OCI-LY3 (cell line): ENCODE data around the gene TPRA1.
"Not testable (repeated sequence)": the region's sequence is repeated elsewhere in the genome, so short reads cannot be mapped to it uniquely, and the experiment has no call there.

Experiments
- H2AFZ ChIP-seq: fragments of 200-600, 300-600 bp; shearing (Covaris generic); 2 replicates; pipeline ENCODE4 v1.6.0; 2014; ENCODE audit warnings: antibody characterized with exemption, low read depth, low read length
- H3K27ac ChIP-seq: fragments of 200-600, 300-600 bp; sonication (generic); 2 replicates; pipeline ENCODE4 v1.5.1; 2014; ENCODE audit warnings: mild to moderate bottlenecking, low read length, moderate library complexity, mixed read lengths
- H3K27me3 ChIP-seq: fragments of 200-600, 300-600 bp; sonication (generic); 2 replicates; pipeline ENCODE4 v1.6.1; 2014; ENCODE audit warnings: low read depth, low read length, mixed read lengths
- H3K36me3 ChIP-seq: fragments of 200-600, 300-600 bp; sonication (generic); replicated peaks from 2 replicates; pipeline ENCODE3; 2014; ENCODE audit warnings: low read depth, low read length, mixed read lengths
- H3K4me1 ChIP-seq: fragments of 300-600, 200-600 bp; sonication (generic); 2 replicates; pipeline ENCODE4 v1.6.1; 2014; ENCODE audit warnings: low read length, mixed read lengths
- H3K4me2 ChIP-seq: fragments of 200-600, 300-600 bp; sonication (generic); 2 replicates; pipeline ENCODE4 v1.6.1; 2014; ENCODE audit warnings: low read length, mixed read lengths
- H3K4me3 ChIP-seq: fragments of 300-600, 200-600 bp; sonication (generic); 2 replicates; pipeline ENCODE4 v1.5.1; 2014; ENCODE audit warnings: antibody characterized with exemption, mild to moderate bottlenecking, low read length, moderate library complexity
- H3K79me2 ChIP-seq: fragments of 300-600, 200-600 bp; shearing (Covaris generic); 2 replicates; pipeline ENCODE4 v1.6.1; 2014; ENCODE audit warnings: mild to moderate bottlenecking, low read length, mixed read lengths
- H3K9ac ChIP-seq: fragments of 300-600, 200-600 bp; shearing (Covaris generic); 2 replicates; pipeline ENCODE4 v1.6.0; 2014; ENCODE audit warnings: mild to moderate bottlenecking, low read length, moderate library complexity
- H3K9me3 ChIP-seq: fragments of 200-600, 300-600 bp; shearing (Covaris generic); 2 replicates; pipeline ENCODE4 v1.6.1; 2014; ENCODE audit warnings: low read length, mixed read lengths; ENCODE audit not compliant: insufficient read depth
- H4K20me1 ChIP-seq: fragments of 200-600, 300-600 bp; sonication (generic); 2 replicates; pipeline ENCODE4 v1.6.1; 2016; ENCODE audit warnings: low read length, mixed read lengths; ENCODE audit not compliant: insufficient read depth
- EZH2phosphoT487 ChIP-seq: fragments of 200-600 bp; shearing (Covaris generic); IDR thresholded peaks from 2 replicates; pipeline ENCODE4 v1.6.1; 2018; ENCODE audit warnings: antibody characterized with exemption, mixed run types, low read depth
- TF ChIP-seq, protein P1 (sequence below): fragments of 200-600, 300-600 bp; sonication (generic); IDR thresholded peaks from 2 replicates; pipeline ENCODE4 v1.5.1; 2014; ENCODE audit warnings: antibody characterized with exemption, low read length, low read depth

The TPRA1 gene

GRCh38 chr3:127532561-127533203 lies 57.9 kb downstream of the TPRA1 start:
- Histone ChIP-seq H3K79me2 (no peaks in the 10 kb centered on the region), H3K9me3 (no peaks in the 10 kb centered on the region), H3K27me3 (peaks cover 3% of the 10 kb centered on the region), H3K4me3 (no peak overlapping the region), H4K20me1 (no peaks in the 10 kb centered on the region), H3K4me2 (no peak overlapping the region), H3K27ac (no peak overlapping the region), H2AFZ (no peak overlapping the region), H3K4me1 (no peaks in the 10 kb centered on the region), H3K36me3 (no peaks in the 10 kb centered on the region), H3K9ac (no peak overlapping the region)
- TF ChIP-seq EZH2phosphoT487: no peak
- TF ChIP-seq, protein P1, sequence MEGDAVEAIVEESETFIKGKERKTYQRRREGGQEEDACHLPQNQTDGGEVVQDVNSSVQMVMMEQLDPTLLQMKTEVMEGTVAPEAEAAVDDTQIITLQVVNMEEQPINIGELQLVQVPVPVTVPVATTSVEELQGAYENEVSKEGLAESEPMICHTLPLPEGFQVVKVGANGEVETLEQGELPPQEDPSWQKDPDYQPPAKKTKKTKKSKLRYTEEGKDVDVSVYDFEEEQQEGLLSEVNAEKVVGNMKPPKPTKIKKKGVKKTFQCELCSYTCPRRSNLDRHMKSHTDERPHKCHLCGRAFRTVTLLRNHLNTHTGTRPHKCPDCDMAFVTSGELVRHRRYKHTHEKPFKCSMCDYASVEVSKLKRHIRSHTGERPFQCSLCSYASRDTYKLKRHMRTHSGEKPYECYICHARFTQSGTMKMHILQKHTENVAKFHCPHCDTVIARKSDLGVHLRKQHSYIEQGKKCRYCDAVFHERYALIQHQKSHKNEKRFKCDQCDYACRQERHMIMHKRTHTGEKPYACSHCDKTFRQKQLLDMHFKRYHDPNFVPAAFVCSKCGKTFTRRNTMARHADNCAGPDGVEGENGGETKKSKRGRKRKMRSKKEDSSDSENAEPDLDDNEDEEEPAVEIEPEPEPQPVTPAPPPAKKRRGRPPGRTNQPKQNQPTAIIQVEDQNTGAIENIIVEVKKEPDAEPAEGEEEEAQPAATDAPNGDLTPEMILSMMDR: no peak

GRCh38 chr3:127531821-127532220 lies 58.7 kb downstream of the TPRA1 start:
- Histone ChIP-seq H3K9me3 (no peaks in the 10 kb centered on the region), H3K4me1 (no peaks in the 10 kb centered on the region), H3K79me2 (no peaks in the 10 kb centered on the region), H4K20me1 (no peaks in the 10 kb centered on the region), H3K9ac (no peak overlapping the region), H3K4me3 (no peak overlapping the region), H2AFZ (no peak overlapping the region), H3K27me3 (no peaks in the 10 kb centered on the region), H3K36me3 (no peaks in the 10 kb centered on the region), H3K4me2 (no peak overlapping the region), H3K27ac (no peak overlapping the region)
- TF ChIP-seq EZH2phosphoT487: no peak
- TF ChIP-seq, protein P1: no peak

- not testable (repeated sequence) for H3K9ac ChIP-seq, H3K4me2 ChIP-seq, H3K36me3 ChIP-seq, H3K4me1 ChIP-seq, H3K27ac ChIP-seq, H4K20me1 ChIP-seq, H3K9me3 ChIP-seq, H3K79me2 ChIP-seq, H3K27me3 ChIP-seq, H3K4me3 ChIP-seq, H2AFZ ChIP-seq
These were observed 59.7 kb downstream of the TPRA1 start for GRCh38 chr3:127530863-127531262.

- Histone ChIP-seq H3K4me1 (no peaks in the 10 kb centered on the region), H2AFZ (no peak overlapping the region), H3K36me3 (no peaks in the 10 kb centered on the region), H3K27ac (no peak overlapping the region), H3K27me3 (peaks cover 2% of the 10 kb centered on the region; the same call in 1 of the 2 replicates), H3K4me3 (no peak overlapping the region), H3K4me2 (no peak overlapping the region), H3K9ac (no peak overlapping the region), H3K9me3 (no peaks in the 10 kb centered on the region), H3K79me2 (no peaks in the 10 kb centered on the region), H4K20me1 (no peaks in the 10 kb centered on the region)
- no peak for TF ChIP-seq EZH2phosphoT487
These were observed 61.0 kb downstream of the TPRA1 start for GRCh38 chr3:127529346-127530188.

DNA sequence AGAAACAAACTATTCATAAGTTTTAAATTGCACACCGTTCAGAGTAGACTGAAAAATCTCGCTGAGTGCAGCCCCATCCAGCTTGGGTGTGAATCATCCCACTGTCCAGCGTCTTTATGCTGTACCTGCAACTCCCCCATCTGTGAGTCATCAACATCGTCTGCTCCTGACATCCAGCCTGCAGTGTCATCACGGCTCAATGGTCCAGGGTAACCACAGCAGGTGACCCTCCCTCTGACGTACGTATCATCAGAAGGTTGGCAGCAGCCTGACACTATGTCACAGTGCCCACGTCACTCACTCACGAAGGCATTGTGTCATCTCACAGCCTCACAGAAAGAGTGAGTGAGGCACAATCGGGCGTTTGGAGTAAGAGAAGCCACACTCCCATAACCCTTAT lies 65.2 kb downstream of the TPRA1 start:
- H3K4me3 ChIP-seq: no peak overlapping the region
- no peaks in the 10 kb centered on the region for H3K9me3 ChIP-seq
- H2AFZ ChIP-seq: no peak overlapping the region
- no peak overlapping the region for H3K27ac ChIP-seq
- peaks cover 17% of the 10 kb centered on the region for H3K27me3 ChIP-seq
- H4K20me1 ChIP-seq: no peaks in the 10 kb centered on the region
- no peak overlapping the region for H3K9ac ChIP-seq
- no peak overlapping the region for H3K4me2 ChIP-seq
- H3K4me1 ChIP-seq: no peaks in the 10 kb centered on the region
- H3K36me3 ChIP-seq: no peaks in the 10 kb centered on the region
- H3K79me2 ChIP-seq: no peaks in the 10 kb centered on the region
- TF ChIP-seq EZH2phosphoT487: no peak
- TF ChIP-seq, protein P1: no peak
